ENCODE data around the gene CACNA1A. TPM values are rescaled to one million over a fixed set of nuclear protein-coding genes. Genes with fewer than 3 reads are reported as not detected.

Gene CACNA1A
- total RNA-seq, 1 experiment from 2014 or later: 3.4 TPM

- no peak for DNase-seq (ENCODE audit: low spot score)
Measured at GRCh38 chr19:13314761-13315160, 191.5 kb downstream of the CACNA1A start.

- no peak for DNase-seq (ENCODE audit: low spot score)
Measured at GRCh38 chr19:13313875-13314274, 192.4 kb downstream of the CACNA1A start.

GRCh38 chr19:13309864-13310263 lies 196.4 kb downstream of the CACNA1A start:
- no peak for DNase-seq (ENCODE audit: low spot score)

GRCh38 chr19:13303381-13304129 lies 202.7 kb downstream of the CACNA1A start:
- DNase-seq (ENCODE audit: low spot score): no peak

- no peak for DNase-seq (ENCODE audit: low spot score)
Measured at GRCh38 chr19:13302526-13303270, 203.6 kb downstream of the CACNA1A start.

- no peak for DNase-seq (ENCODE audit: low spot score)
Measured at GRCh38 chr19:13301627-13302334, 204.5 kb downstream of the CACNA1A start.

- no peak for DNase-seq (ENCODE audit: low spot score)
Measured at GRCh38 chr19:13300421-13301030, 205.8 kb downstream of the CACNA1A start.

GRCh38 chr19:13299838-13300237 lies 206.4 kb downstream of the CACNA1A start:
- DNase-seq (ENCODE audit: low spot score): no peak

- no peak for DNase-seq (ENCODE audit: low spot score)
Measured at GRCh38 chr19:13298565-13299481, 207.5 kb downstream of the CACNA1A start.

- DNase-seq (ENCODE audit: low spot score): no peak
Measured at GRCh38 chr19:13297023-13297422, 209.3 kb downstream of the CACNA1A start.

GRCh38 chr19:13294812-13295567 lies 211.3 kb downstream of the CACNA1A start:
- DNase-seq (ENCODE audit: low spot score): no peak

- DNase-seq (ENCODE audit: low spot score): no peak
Measured at GRCh38 chr19:13291913-13292312, 214.4 kb downstream of the CACNA1A start.

- DNase-seq (ENCODE audit: low spot score): no peak
Measured at GRCh38 chr19:13290741-13291140, 215.5 kb downstream of the CACNA1A start.

- no peak for DNase-seq (ENCODE audit: low spot score)
Measured at GRCh38 chr19:13289295-13289694, 217.0 kb downstream of the CACNA1A start.

GRCh38 chr19:13286195-13286985 lies 219.9 kb downstream of the CACNA1A start:
- DNase-seq (ENCODE audit: low spot score): no peak

GRCh38 chr19:13284929-13285928 lies 221.1 kb downstream of the CACNA1A start:
- no peak for DNase-seq (ENCODE audit: low spot score)

GRCh38 chr19:13283871-13284270 lies 222.4 kb downstream of the CACNA1A start:
- DNase-seq (ENCODE audit: low spot score): no peak

GRCh38 chr19:13282486-13283065 lies 223.7 kb downstream of the CACNA1A start:
- DNase-seq (ENCODE audit: low spot score): no peak
